Activated effector memory CD4-positive, alpha-beta T cell treated with anti-CD3 and anti-CD28 coated beads, Interleukin-2, amount 50 U/mL, for 16 hours (primary cell): ENCODE measurements around the gene THSD4.

Experiments used
- DNase-seq: peaks from one replicate; pipeline ENCODE4 v3.0.0-alpha.2; 2020

Gene THSD4

DNA sequence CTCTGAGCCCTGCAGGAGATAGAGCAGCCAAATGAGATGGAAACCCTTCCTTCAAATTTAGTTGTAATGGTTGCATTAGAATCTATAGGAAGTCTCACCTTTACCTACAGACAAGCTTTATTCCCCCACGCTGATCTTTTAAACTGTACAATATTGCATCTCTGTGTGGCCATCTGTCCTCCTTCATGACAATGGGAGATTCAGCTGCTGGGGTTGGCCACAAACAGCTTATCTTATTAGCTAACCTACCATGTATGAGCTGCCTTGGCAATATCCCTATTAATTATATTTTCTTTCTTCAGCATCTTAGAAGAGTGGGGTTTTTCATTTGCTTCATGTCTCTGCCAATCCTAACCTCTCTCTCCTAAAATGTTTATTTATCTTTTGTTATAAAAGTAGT lies 456.4 kb downstream of the THSD4 start:
- no peak for DNase-seq

GRCh38 chr15:71572452-71573053 lies 457.3 kb downstream of the THSD4 start:
- DNase-seq = no peak

GRCh38 chr15:71573599-71573998 lies 458.3 kb downstream of the THSD4 start:
- no peak for DNase-seq

- no peak for DNase-seq
Measured at GRCh38 chr15:71575474-71576045, 460.3 kb downstream of the THSD4 start.

- no peak for DNase-seq
Measured at GRCh38 chr15:71577071-71577470, 461.8 kb downstream of the THSD4 start.

DNA sequence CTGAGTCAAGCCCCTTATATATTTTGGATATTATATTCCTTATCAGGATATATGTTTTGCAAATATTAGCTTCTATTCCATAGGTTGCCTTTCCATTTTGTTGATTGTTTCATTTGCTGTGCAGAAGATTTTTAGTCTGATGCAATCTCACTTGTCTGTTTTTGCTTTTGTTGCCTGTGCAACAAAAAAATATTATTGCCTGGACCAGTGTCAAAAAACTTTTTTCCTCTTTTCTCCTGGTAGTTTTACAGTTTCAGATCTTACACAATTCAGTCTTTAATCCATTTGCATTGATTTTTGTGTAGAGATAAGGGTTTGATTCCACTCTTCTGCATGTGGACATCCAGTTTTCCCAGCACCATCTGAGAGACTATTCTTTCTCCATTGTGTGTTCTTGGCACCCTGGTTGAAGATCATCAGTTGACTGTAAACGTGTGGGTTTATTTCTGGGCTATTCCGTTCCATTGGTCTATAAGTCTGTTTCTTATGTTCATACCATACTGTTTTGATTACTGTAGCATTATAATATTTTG lies 466.2 kb downstream of the THSD4 start:
- no peak for DNase-seq

GRCh38 chr15:71585159-71585558 lies 469.9 kb downstream of the THSD4 start:
- no peak for DNase-seq

GRCh38 chr15:71586463-71586862 lies 471.2 kb downstream of the THSD4 start:
- no peak for DNase-seq

DNA sequence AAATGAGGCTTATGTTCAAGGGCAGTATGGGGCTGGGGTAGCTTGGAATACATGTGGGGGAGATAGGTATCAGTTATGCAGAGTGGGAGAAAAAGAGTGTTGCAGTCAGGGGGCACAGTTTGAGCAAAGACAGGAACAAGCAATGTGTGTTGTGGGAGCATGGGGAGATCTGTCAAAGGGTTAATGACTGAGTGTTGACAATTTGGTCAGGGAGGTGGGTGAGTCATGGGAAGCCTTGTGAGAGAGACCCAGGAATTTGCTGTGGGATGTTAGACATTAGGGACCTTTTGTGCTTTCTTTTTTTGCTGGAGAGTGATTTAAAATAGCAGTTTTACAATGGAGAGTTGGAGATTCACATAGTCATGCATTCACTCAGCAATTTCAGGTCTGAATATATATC lies 473.5 kb downstream of the THSD4 start:
- DNase-seq = no peak

DNA sequence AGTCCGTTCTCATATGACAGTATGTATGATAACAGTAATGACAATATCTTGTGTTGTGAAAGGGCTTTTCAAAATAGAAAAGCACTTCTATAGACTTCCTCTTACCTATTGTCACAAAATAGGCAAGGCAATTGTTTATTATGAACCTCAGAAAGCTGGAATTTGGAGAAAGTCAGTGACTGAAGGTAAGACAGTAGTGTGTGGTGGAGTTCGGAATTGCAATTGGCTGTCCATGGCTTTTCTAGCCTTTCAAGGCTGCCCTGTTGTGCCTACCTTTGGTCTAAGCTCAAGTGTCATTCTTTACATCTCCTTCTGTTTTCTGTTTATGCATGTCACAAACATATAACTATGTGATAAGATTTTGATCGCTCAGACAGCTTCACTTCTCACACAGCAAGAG lies 475.8 kb downstream of the THSD4 start:
- DNase-seq = no peak

DNA sequence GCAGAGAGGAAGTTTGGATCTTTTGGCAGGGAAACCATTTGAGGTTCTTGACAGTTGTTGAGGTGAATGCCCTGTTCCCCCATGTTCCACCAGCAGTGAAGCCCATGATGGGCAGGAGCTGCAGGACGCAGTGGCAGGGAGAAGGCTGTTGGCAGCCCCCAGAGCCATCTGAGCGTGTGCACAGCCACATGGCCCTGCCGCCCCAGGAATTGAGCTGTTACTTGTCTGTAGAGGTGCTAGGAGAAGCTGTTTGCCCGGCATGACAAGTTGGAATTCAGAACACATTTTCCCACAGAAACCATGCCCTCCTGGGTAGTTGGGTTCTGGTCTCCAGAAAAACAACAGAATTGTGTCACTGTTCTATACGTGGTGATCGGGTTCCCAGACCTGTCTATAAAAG lies 476.9 kb downstream of the THSD4 start:
- DNase-seq = no peak

GRCh38 chr15:71595846-71596553 lies 480.7 kb downstream of the THSD4 start:
- DNase-seq = no peak

GRCh38 chr15:71596672-71597071 lies 481.4 kb downstream of the THSD4 start:
- no peak for DNase-seq

- DNase-seq = no peak
Measured at GRCh38 chr15:71597126-71597525, 481.9 kb downstream of the THSD4 start.

DNA sequence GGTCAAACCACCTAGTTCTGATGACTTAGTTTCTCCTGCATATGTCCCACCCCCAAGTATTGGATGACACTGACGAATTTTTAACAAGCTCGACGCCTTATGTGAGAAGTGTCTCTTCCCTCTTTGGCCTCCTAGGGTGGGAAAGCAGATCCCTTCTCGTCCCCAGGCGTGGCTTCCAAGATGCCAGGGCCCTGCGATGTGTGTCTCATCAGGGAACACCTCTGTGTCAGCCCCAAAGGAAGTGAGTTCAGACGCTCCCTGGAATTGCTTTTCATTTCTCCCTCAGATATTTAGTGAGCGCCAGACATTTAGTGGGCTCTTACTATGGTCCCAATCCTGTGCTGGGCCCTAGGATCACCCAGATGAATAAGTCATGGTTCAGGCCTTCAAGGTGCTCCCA lies 482.4 kb downstream of the THSD4 start:
- no peak for DNase-seq

GRCh38 chr15:71598741-71599140 lies 483.5 kb downstream of the THSD4 start:
- DNase-seq = no peak

DNA sequence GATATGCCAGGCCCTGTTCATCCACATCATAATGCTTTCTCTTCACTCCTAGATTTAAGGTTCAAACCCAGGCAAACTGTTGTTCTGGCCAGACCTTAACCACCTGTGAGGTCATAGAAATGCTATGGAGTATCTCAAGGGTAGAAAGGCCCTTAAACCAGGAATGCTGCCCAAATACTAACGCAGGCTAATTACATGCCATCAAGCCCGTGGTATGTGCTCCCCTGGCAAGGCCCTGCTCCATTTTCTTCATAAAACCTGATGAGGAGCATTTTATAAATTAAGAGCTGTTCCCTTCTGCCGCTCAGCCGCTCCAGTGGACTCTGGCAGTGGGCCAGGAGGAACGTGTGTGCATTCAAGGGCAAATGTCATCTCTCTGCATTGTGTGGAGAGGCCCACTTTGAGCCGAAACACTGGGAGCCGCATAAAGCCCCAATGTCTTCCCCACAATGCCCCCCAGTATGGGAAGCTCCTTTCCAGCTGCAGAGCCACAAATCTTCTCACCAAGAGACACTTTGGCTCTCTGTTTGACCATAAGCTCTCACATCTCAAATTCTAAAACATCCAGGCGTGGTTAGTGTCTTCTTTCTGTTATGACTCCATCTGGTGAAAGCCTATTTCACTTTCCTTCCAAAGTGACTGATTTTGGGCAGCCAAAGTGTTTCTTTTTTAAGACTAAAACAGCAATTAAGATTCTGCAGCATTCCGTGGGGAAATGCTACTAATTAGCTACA lies 484.3 kb downstream of the THSD4 start:
- no peak for DNase-seq

- no peak for DNase-seq
Measured at GRCh38 chr15:71600237-71600636, 485.0 kb downstream of the THSD4 start.

DNA sequence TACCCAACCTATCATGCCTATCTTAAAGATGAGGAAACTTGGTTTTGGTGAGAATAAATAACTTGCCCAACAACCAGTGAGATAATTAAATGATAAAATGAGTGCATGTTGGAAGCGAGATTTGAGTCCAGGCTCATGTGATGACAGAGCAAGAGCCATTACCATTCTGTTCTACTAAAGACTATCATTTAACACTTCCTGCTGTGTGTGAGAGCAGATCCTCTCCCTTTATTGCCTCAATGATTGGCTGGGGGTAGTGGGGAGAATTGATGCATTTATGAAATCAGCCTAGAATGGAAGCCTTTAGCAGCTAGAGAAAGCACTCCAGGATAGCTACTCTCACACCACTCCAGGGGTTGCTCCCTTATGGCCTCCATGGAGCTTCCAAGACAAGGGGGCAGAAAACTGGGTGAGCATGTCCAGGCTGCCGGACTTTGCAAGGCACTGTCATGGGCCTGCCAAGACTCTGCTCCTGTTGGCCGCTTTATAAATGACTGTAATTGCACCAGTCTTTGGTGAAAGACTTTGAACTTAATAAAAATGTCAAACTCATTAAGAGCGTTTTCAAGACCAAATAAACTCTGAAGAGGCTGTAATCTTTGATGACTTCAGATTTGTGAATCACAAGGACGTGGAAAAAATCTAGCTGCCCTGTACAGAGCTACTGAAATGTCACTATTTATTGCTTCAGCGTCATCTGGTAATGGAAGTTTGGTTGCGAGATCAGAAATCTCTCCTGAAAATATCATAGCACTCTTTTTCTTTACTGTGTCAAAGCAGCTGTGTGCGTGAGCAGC lies 486.0 kb downstream of the THSD4 start:
- no peak for DNase-seq

DNA sequence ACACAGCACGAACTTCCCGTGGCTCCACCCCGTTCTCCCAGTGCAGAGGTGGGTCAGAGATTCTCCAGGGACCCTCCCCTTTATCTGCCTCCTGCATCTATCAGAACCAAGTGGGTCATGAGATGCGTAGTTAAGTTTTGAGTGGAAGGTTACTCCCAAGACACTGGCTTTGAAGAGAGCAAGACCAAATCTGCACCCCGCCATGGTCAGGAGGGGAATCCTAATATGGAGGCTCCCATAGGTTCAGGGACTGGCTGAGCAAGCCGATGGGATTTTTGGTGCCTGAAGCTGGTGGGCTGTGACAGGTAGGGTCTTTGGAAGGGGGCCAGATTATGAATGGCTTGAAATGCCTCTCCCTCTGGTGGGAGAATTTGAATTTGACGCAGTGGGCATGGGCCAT lies 488.1 kb downstream of the THSD4 start:
- no peak for DNase-seq

- no peak for DNase-seq
Measured at GRCh38 chr15:71607383-71607782, 492.1 kb downstream of the THSD4 start.

- no peak for DNase-seq
Measured at GRCh38 chr15:71610728-71611552, 495.7 kb downstream of the THSD4 start.
